SK-N-MC (cell line): ENCODE data around the gene PYGB.

Source experiments
- EZH2 ChIP-seq: fragments of 200-600 bp; sonication (generic); IDR thresholded peaks from one replicate; pipeline ENCODE4 v1.6.1; 2017; ENCODE audit warnings: antibody characterized with exemption
- FOXP2 ChIP-seq: optimal IDR thresholded peaks from 2 replicates; pipeline ENCODE3; 2011; ENCODE audit warnings: mild to moderate bottlenecking, moderate library complexity; ENCODE audit not compliant: insufficient read depth; ENCODE audit errors: extremely low read length, control extremely low read depth
- POLR2AphosphoS5 ChIP-seq: IDR thresholded peaks from 2 replicates; pipeline ENCODE4 v1.6.1; 2012; ENCODE audit warnings: mild to moderate bottlenecking, low read depth, low read length, borderline replicate concordance

DNA sequence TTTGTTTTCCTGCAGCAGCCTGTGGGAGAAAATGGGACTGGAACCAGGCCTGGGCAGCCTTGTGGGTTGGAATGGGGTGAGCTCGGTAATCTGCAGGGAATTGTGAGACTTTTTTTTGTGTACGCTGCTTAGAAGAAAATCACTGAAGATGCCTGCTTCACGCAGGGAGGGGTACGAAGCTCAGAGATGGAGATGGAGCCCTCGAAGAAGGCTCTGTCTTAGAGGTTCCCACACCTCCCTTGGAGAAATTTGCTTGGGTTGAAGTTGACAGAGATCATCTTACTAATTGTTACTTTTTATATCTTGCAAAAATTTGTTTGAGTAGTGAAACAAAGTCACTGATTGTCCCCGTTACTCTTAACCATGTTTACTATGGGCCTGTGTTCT, 894 bp downstream of the PYGB start:
- TF ChIP-seq POLR2AphosphoS5: no peak
- no peak for TF ChIP-seq EZH2
- no peak for TF ChIP-seq FOXP2
